GM21526 (cell line): ENCODE results near the gene CLDN34.
A peak's percentile ranks its signal among the peaks of the same experiment; 100 is the strongest.

ENCODE experiments used
- ATAC-seq: cut with Tn5 transposase; IDR thresholded peaks from one replicate; pipeline ENCODE4 v1.9.1; 2021; ENCODE audit warnings: moderate library complexity; ENCODE audit not compliant: unreplicated experiment, low FRiP score

Gene CLDN34

GRCh38 chrX:9977635-9978034 is 10.5 kb downstream of the CLDN34 start:
- ATAC-seq: no peak

GRCh38 chrX:9980401-9980800 is 13.2 kb downstream of the CLDN34 start:
- no peak for ATAC-seq

GRCh38 chrX:9980927-9981326 is 13.8 kb downstream of the CLDN34 start:
- ATAC-seq: no peak

GRCh38 chrX:9983441-9983840 is 16.3 kb downstream of the CLDN34 start:
- no peak for ATAC-seq

- no peak for ATAC-seq
Observed at GRCh38 chrX:9983846-9984245, 16.7 kb downstream of the CLDN34 start.

GRCh38 chrX:9988762-9989161 is 21.6 kb downstream of the CLDN34 start:
- no peak for ATAC-seq

- ATAC-seq: no peak
Observed at GRCh38 chrX:9992061-9992460, 24.9 kb downstream of the CLDN34 start.

GRCh38 chrX:9992724-9993123 is 25.6 kb downstream of the CLDN34 start:
- ATAC-seq: no peak

- peak; percentile 82 for ATAC-seq
Observed at GRCh38 chrX:9995855-9996339, 28.7 kb downstream of the CLDN34 start.

GRCh38 chrX:9997041-9997440 is 29.9 kb downstream of the CLDN34 start:
- ATAC-seq: no peak

- ATAC-seq: no peak
Observed at GRCh38 chrX:9997524-9997923, 30.4 kb downstream of the CLDN34 start.

- no peak for ATAC-seq
Observed at GRCh38 chrX:10001496-10001895, 34.3 kb downstream of the CLDN34 start.

GRCh38 chrX:10004832-10005475 is 37.8 kb downstream of the CLDN34 start:
- ATAC-seq: no peak

GRCh38 chrX:10006086-10006485 is 38.9 kb downstream of the CLDN34 start:
- no peak for ATAC-seq

- no peak for ATAC-seq
Observed at GRCh38 chrX:10006770-10007169, 39.6 kb downstream of the CLDN34 start.

GRCh38 chrX:10007621-10008020 is 40.5 kb downstream of the CLDN34 start:
- no peak for ATAC-seq

- ATAC-seq: no peak
Observed at GRCh38 chrX:10008483-10009056, 41.4 kb downstream of the CLDN34 start.

GRCh38 chrX:10009741-10010140 is 42.6 kb downstream of the CLDN34 start:
- ATAC-seq: no peak

GRCh38 chrX:10010686-10011085 is 43.5 kb downstream of the CLDN34 start:
- ATAC-seq: no peak

- no peak for ATAC-seq
Observed at GRCh38 chrX:10011261-10011931, 44.2 kb downstream of the CLDN34 start.

- no peak for ATAC-seq
Observed at GRCh38 chrX:10011991-10012390, 44.8 kb downstream of the CLDN34 start.
